HEK293T (cell line): Measurements from ENCODE around the gene TBL1X.

Experiments used
- CTCF ChIA-PET: fragments of 350-600 bp; formaldehyde crosslinking; extraction: SDS; loops from one replicate; lab custom pipeline; 2021; ENCODE audit warnings: antibody characterized with exemption, inconsistent platforms; lab: Yijun Ruan, JAX
- POLR2A ChIA-PET: fragments of 350-600 bp; formaldehyde crosslinking; extraction: SDS; loops from one replicate; lab custom pipeline; 2020; ENCODE audit warnings: antibody characterized with exemption, inconsistent platforms; lab: Yijun Ruan, JAX
- DNase-seq: peaks from one replicate; pipeline ENCODE4 v3.0.0; 2012; ENCODE audit warnings: mixed read lengths; ENCODE audit errors: extremely low spot score
- ARNT ChIP-seq: fragments of 450-650 bp; IDR thresholded peaks from 2 replicates; pipeline ENCODE4 v1.6.1; 2017; ENCODE audit warnings: mild to moderate bottlenecking
- BHLHE40 ChIP-seq: fragments of 450-650 bp; IDR thresholded peaks from 2 replicates; pipeline ENCODE4 v1.6.1; 2016; ENCODE audit warnings: mild to moderate bottlenecking, moderate library complexity, borderline replicate concordance
- CTBP1 ChIP-seq: fragments of 450-650 bp; IDR thresholded peaks from 2 replicates; pipeline ENCODE4 v1.6.1; 2016; ENCODE audit warnings: borderline replicate concordance
- ELF4 ChIP-seq: fragments of 450-650 bp; IDR thresholded peaks from 2 replicates; pipeline ENCODE4 v1.6.1; 2017; ENCODE audit warnings: antibody characterized with exemption
- FOXA1 ChIP-seq: fragments of 450-650 bp; IDR thresholded peaks from 2 replicates; pipeline ENCODE4 v1.6.1; 2016; ENCODE audit warnings: mild to moderate bottlenecking
- FOXK2 ChIP-seq: fragments of 450-650 bp; IDR thresholded peaks from 2 replicates; pipeline ENCODE4 v1.6.1; 2016; ENCODE audit warnings: mild to moderate bottlenecking
- FOXM1 ChIP-seq: fragments of 450-650 bp; IDR thresholded peaks from 2 replicates; pipeline ENCODE4 v1.6.1; 2017; ENCODE audit warnings: mild to moderate bottlenecking, borderline replicate concordance
- HDGF ChIP-seq: fragments of 450-650 bp; IDR thresholded peaks from 2 replicates; pipeline ENCODE4 v1.6.1; 2017; ENCODE audit warnings: antibody characterized with exemption, borderline replicate concordance
- L3MBTL2 ChIP-seq: fragments of 450-650 bp; conservative IDR thresholded peaks from 2 replicates; pipeline ENCODE4 v1.6.1; 2016; ENCODE audit warnings: mild to moderate bottlenecking
- LEF1 ChIP-seq: fragments of 450-650 bp; IDR thresholded peaks from 2 replicates; pipeline ENCODE4 v1.6.1; 2017; ENCODE audit warnings: mild to moderate bottlenecking, borderline replicate concordance
- NFRKB ChIP-seq: fragments of 450-650 bp; IDR thresholded peaks from 2 replicates; pipeline ENCODE4 v1.6.1; 2016; ENCODE audit warnings: mild to moderate bottlenecking, moderate library complexity
- SP1 ChIP-seq: fragments of 450-650 bp; IDR thresholded peaks from 2 replicates; pipeline ENCODE4 v1.6.1; 2017
- SUZ12 ChIP-seq: fragments of 450-650 bp; IDR thresholded peaks from 2 replicates; pipeline ENCODE4 v1.6.1; 2016; ENCODE audit warnings: mild to moderate bottlenecking
- TARDBP ChIP-seq: fragments of 450-650 bp; IDR thresholded peaks from 2 replicates; pipeline ENCODE4 v1.6.1; 2016
- ZNF384 ChIP-seq: fragments of 450-650 bp; IDR thresholded peaks from 2 replicates; pipeline ENCODE4 v1.6.1; 2016
- TF ChIP-seq, protein P1 (sequence below): fragments of 450-650 bp; IDR thresholded peaks from 2 replicates; pipeline ENCODE4 v1.6.1; 2016

Gene TBL1X

DNA sequence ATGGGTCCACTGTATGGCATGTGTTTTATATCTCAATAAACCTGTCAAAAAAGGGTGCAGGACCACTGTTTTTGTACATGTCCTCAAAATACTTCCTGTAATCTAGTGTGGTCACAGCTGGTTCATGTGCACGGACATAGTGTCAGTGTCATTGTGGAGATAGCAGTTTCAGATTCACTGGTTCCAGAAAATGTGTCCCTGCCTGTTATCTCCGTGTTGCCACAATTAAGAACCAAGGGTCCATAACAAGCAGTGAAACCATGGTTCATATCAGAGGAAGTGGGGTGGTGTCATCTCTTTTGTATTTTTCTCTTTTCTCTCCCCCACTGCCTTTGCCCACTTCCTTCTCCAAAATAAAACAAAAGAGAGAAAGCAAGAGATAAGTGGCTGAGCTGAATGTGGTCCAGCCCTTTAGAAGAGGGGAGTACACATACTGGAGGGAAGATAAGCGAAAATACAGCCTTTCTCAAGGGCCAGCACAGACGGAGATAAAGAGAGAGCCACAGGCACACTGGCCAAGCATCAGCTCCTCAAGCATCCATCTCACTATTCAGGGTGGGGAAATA lies 51.2 kb downstream of the TBL1X start:
- DNase-seq, result no peak

GRCh38 chrX:9516635-9517034 lies 51.8 kb downstream of the TBL1X start:
- ChIA-PET CTCF (no interaction called here), POLR2A (no interaction called here)
- no peak for DNase-seq
- TF ChIP-seq, protein P1, sequence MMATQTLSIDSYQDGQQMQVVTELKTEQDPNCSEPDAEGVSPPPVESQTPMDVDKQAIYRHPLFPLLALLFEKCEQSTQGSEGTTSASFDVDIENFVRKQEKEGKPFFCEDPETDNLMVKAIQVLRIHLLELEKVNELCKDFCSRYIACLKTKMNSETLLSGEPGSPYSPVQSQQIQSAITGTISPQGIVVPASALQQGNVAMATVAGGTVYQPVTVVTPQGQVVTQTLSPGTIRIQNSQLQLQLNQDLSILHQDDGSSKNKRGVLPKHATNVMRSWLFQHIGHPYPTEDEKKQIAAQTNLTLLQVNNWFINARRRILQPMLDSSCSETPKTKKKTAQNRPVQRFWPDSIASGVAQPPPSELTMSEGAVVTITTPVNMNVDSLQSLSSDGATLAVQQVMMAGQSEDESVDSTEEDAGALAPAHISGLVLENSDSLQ, result no peak
- TF ChIP-seq ELF4 (no peak), ZNF384 (no peak), NFRKB (no peak), ARNT (no peak), TARDBP (no peak), FOXA1 (no peak)

More for the DNA sequence above, 51.2 kb downstream of the TBL1X start:
- POLR2A ChIA-PET, result no interaction called here
- TF ChIP-seq LEF1 (no peak), L3MBTL2 (no peak), ZNF384 (no peak), BHLHE40 (no peak), ARNT (no peak), SUZ12 (no peak), TARDBP (no peak), FOXA1 (no peak), FOXK2 (no peak), FOXM1 (no peak), HDGF (no peak), ELF4 (no peak), SP1 (no peak), NFRKB (no peak), CTBP1 (no peak)
- TF ChIP-seq, protein P1, result no peak
- CTCF ChIA-PET, result no interaction called here

DNA sequence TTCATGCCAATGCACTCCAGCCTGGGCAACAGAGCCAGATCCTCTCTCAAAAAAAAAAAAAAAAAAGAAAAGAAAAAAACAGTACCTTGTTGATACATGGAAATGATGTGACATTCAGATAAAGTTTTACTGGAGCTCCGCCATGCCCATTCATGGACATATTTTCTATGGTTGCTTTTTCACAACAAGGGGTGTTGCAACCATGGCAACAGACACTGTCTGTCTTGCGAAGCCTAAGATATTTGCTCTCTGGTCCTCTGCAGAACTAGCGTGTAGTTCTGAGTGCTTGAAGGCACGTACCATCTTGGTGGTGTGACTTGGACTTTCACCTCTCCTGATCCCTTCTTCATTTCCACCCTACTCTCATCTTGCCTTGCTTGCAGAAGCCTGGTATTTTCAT lies 53.2 kb downstream of the TBL1X start:
- DNase-seq, result no peak
- ChIA-PET POLR2A (no interaction called here), CTCF (no interaction called here)
- no peak for TF ChIP-seq FOXA1
- TF ChIP-seq ARNT, result no peak
- TF ChIP-seq SP1, result no peak
- TF ChIP-seq SUZ12, result no peak
- TF ChIP-seq L3MBTL2, result no peak
- no peak for TF ChIP-seq ZNF384
- TF ChIP-seq BHLHE40, result no peak

DNA sequence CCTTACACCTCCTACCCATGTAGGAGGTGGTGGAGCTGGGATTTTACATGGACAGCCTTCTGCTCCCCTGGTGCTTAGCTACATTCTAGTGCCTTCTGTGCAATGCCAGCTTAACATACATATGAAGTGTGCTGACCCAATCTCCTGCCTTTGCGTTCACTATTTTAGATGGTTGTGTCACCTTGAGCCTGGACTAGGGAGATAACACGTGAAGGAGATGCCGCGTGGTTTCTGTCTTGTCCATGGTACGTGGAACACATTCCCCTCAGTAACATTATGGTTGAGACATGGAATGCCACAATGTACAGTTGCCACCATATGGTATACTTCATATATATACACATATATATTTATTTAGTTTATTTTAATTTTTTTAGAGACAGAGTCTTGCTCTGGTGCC lies 54.0 kb downstream of the TBL1X start:
- POLR2A ChIA-PET, result no interaction called here

GRCh38 chrX:9519546-9520216 lies 54.8 kb downstream of the TBL1X start:
- DNase-seq, result no peak
- TF ChIP-seq TARDBP, result no peak
- TF ChIP-seq NFRKB, result no peak
- no peak for TF ChIP-seq FOXK2
- no peak for TF ChIP-seq BHLHE40
- TF ChIP-seq ARNT, result no peak
- no peak for TF ChIP-seq SP1
- CTCF ChIA-PET, result no interaction called here
- POLR2A ChIA-PET, result no interaction called here

More for the DNA sequence above, 54.0 kb downstream of the TBL1X start:
- no peak for DNase-seq
- TF ChIP-seq ELF4, result no peak
- no peak for TF ChIP-seq HDGF
- TF ChIP-seq, protein P1, result no peak
- TF ChIP-seq CTBP1, result no peak
- TF ChIP-seq SP1, result no peak
- TF ChIP-seq FOXA1, result no peak
- CTCF ChIA-PET, result no interaction called here

DNA sequence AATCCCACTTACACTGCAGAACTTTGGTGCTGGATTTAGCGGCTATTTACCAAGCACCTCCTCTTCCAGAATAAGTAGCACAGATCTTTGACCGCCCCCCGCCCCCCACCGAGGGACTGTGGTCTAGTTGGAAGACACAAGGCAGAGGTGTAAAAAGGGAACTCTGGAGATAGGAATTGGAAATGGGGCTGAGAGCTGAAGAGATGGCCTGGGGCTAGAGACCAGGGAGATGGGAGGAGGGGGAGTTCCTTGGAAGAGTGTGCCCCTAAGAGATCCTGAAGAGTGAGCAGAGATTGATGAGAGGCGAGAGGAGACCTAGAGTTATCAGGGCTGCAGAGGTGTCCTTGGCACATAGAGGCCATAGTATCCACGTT lies 55.3 kb downstream of the TBL1X start:
- CTCF ChIA-PET, result no interaction called here
- POLR2A ChIA-PET, result no interaction called here
- DNase-seq, result no peak
- no peak for TF ChIP-seq CTBP1

DNA sequence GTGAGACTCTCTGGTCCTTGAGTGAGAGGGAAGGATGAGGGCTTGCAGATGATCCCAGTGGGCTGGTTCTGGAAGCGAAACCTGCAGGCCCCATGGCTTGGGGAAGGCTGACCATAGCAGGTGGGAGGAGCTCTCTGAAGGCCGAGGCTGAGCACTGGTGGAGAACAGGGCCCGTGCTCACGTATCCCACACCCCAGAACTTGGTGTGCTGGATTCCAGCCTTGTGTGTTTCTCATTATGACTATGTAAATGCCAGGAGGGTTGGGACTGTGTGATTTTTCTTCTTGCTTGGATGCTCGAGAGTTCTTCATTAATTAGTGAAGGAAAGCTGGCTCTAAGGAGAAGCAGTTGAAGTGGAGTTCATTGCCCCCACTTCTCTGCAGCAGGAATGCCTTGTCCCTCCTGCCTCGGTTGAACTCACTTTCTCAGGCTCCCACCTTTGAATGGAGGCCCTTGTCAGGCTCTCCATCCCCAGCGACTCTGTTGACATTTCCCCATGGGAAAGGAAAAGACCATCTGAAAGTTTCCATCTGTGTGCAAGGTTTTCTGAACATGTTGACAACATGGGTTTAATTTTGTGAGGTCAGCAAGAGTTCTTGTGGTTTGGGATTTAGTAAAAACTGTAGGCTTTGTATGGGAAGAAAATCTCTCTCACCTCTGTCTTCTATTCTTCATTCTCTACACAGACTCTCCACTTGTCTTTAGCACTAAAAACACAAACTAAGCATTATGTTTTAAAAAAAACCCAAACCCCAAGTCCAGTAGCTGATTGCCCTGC lies 57.7 kb downstream of the TBL1X start:
- TF ChIP-seq SUZ12, result no peak
- ChIA-PET POLR2A (no interaction called here), CTCF (no interaction called here)
- DNase-seq, result no peak
